LoVo (cell line): Measurements from ENCODE around the gene KRTAP20-3.

Experiments used
- DNase-seq: peaks from one replicate; pipeline ENCODE4 v3.0.0-alpha.2; 2016; ENCODE audit warnings: low spot score

Gene KRTAP20-3

GRCh38 chr21:30642564-30642963 lies at the start of gene KRTAP20-3:
Gene KRTAP20-3, plus strand, starts transcription at chr21:30642864.
- DNase-seq: no peak

- DNase-seq: no peak
These were observed 43.9 kb upstream of the KRTAP20-3 start, which contains the start of gene KRTAP6-2 for GRCh38 chr21:30598802-30599201. Gene KRTAP6-2, minus strand, starts transcription at chr21:30598902. Its CDS starts 28 bp downstream, at chr21:30598874.

GRCh38 chr21:30600787-30601186 lies 41.9 kb upstream of the KRTAP20-3 start, which contains the start of gene KRTAP22-1:
Gene KRTAP22-1, plus strand, starts transcription at chr21:30601087.
- DNase-seq: no peak

- no peak for DNase-seq
These were observed 36.7 kb upstream of the KRTAP20-3 start for GRCh38 chr21:30605968-30606367.

GRCh38 chr21:30612132-30612531 lies 30.5 kb upstream of the KRTAP20-3 start:
- DNase-seq: no peak

GRCh38 chr21:30613836-30614235 lies 28.8 kb upstream of the KRTAP20-3 start, which contains the start of gene KRTAP6-1:
Gene KRTAP6-1, minus strand, starts transcription at chr21:30613930. Its CDS starts 26 bp downstream, at chr21:30613904.
- DNase-seq: no peak

- DNase-seq: no peak
These were observed 27.5 kb upstream of the KRTAP20-3 start for GRCh38 chr21:30615199-30615598.

GRCh38 chr21:30616125-30616524 lies 26.5 kb upstream of the KRTAP20-3 start, which contains the start of gene KRTAP20-1:
Gene KRTAP20-1, plus strand, starts transcription at chr21:30616425. Its CDS starts 30 bp downstream, at chr21:30616455.
- no peak for DNase-seq

- no peak for DNase-seq
These were observed 22.6 kb upstream of the KRTAP20-3 start for GRCh38 chr21:30620080-30620479.

- DNase-seq: no peak
These were observed 22.1 kb upstream of the KRTAP20-3 start, which contains the start of gene KRTAP20-4 for GRCh38 chr21:30620522-30620921. Gene KRTAP20-4, plus strand, starts transcription at chr21:30620627.

- no peak for DNase-seq
These were observed 19.3 kb upstream of the KRTAP20-3 start for GRCh38 chr21:30623362-30623761.

- DNase-seq: no peak
These were observed 17.1 kb upstream of the KRTAP20-3 start for GRCh38 chr21:30625449-30626165.

- DNase-seq: no peak
These were observed 14.6 kb upstream of the KRTAP20-3 start for GRCh38 chr21:30628109-30628508.

- no peak for DNase-seq
These were observed 13.5 kb upstream of the KRTAP20-3 start for GRCh38 chr21:30629200-30629599.

GRCh38 chr21:30634906-30635305 lies 7.8 kb upstream of the KRTAP20-3 start, which contains the start of gene KRTAP20-2:
Gene KRTAP20-2, plus strand, starts transcription at chr21:30635206. Its CDS starts 58 bp downstream, at chr21:30635264.
- no peak for DNase-seq

- no peak for DNase-seq
These were observed 4.0 kb upstream of the KRTAP20-3 start for GRCh38 chr21:30638686-30639085.

- no peak for DNase-seq
These were observed 4.3 kb downstream of the KRTAP20-3 start for GRCh38 chr21:30646904-30647414.

GRCh38 chr21:30652891-30653290 lies 10.2 kb downstream of the KRTAP20-3 start:
- no peak for DNase-seq

- no peak for DNase-seq
These were observed 26.1 kb downstream of the KRTAP20-3 start for GRCh38 chr21:30668776-30669175.

- DNase-seq: no peak
These were observed 30.5 kb downstream of the KRTAP20-3 start for GRCh38 chr21:30672985-30673650.

GRCh38 chr21:30674312-30674711 lies 31.6 kb downstream of the KRTAP20-3 start:
- no peak for DNase-seq

GRCh38 chr21:30676737-30677136 lies 34.1 kb downstream of the KRTAP20-3 start:
- DNase-seq: no peak

- no peak for DNase-seq
These were observed 37.9 kb downstream of the KRTAP20-3 start for GRCh38 chr21:30680586-30680985.
